Keratinocyte (primary cell): ENCODE data around the gene AMBP.

ENCODE experiments used
- CTCF ChIP-seq, 3 experiments: IDR thresholded peaks in 1 of 3; conservative IDR thresholded peaks in 1 of 3; optimal IDR thresholded peaks in 1 of 3; 2 replicates in 2 of 3; 3 replicates in 1 of 3; pipeline versions ENCODE3 to v1.5.1; 2011; ENCODE audit warnings: low read length in 3 of 3, mild to moderate bottlenecking in 3 of 3, moderate library complexity in 2 of 3, control low read depth in 1 of 3, inconsistent platforms in 1 of 3; ENCODE audit not compliant: insufficient read depth in 2 of 3; ENCODE audit errors: extremely low read depth in 1 of 3
- EZH2 ChIP-seq: IDR thresholded peaks from one replicate; pipeline ENCODE4 v1.6.1; 2012; ENCODE audit warnings: inconsistent platforms, mild to moderate bottlenecking, low read length, moderate library complexity

GRCh38 chr9:114037249-114037648 lies 40.9 kb downstream of the AMBP start:
- TF ChIP-seq CTCF (optimal IDR thresholded peaks at IDR 0.05 in 1 of 3, IDR thresholded peaks at IDR 0.05 in 1 of 3, conservative IDR thresholded peaks at IDR 0.05 in 1 of 3; ENCODE audit: extremely low read depth in 1 of 3, insufficient read depth in 2 of 3, low read length in 3 of 3): no peak
- TF ChIP-seq EZH2: no peak
